ENCODE data around the gene MTA3.
"Not testable (repeated sequence)": the region's sequence is repeated elsewhere in the genome, so short reads cannot be mapped to it uniquely, and the experiment has no call there.

MTA3 gene

GRCh38 chr2:42726680-42727079 lies 158.2 kb downstream of the MTA3 start:
- H3K4me3 ChIP-seq (ENCODE audit: low read depth, low read length): no peak overlapping the region

GRCh38 chr2:42731316-42731715 lies 162.9 kb downstream of the MTA3 start:
- H3K4me3 ChIP-seq (ENCODE audit: low read depth, low read length): not testable (repeated sequence)

More at GRCh38 chr2:42726680-42727079, 158.2 kb downstream of the MTA3 start:
- no peak for TF ChIP-seq CTCF (IDR thresholded peaks at IDR 0.05; ENCODE audit: borderline replicate concordance, insufficient read depth, low read depth, low read length)

- no peak for TF ChIP-seq CTCF (IDR thresholded peaks at IDR 0.05; ENCODE audit: borderline replicate concordance, insufficient read depth, low read depth, low read length)
- H3K4me3 ChIP-seq (ENCODE audit: low read depth, low read length): no peak overlapping the region
Measured at GRCh38 chr2:42733852-42734251, 165.4 kb downstream of the MTA3 start.

GRCh38 chr2:42736598-42737322 lies 168.3 kb downstream of the MTA3 start:
- no peak for TF ChIP-seq CTCF (IDR thresholded peaks at IDR 0.05; ENCODE audit: borderline replicate concordance, insufficient read depth, low read depth, low read length)
- no peak overlapping the region for H3K4me3 ChIP-seq (ENCODE audit: low read depth, low read length)

GRCh38 chr2:42741140-42741539 lies 172.7 kb downstream of the MTA3 start:
- H3K4me3 ChIP-seq (ENCODE audit: low read depth, low read length): no peak overlapping the region
- no peak for TF ChIP-seq CTCF (IDR thresholded peaks at IDR 0.05; ENCODE audit: borderline replicate concordance, insufficient read depth, low read depth, low read length)

- TF ChIP-seq CTCF (IDR thresholded peaks at IDR 0.05; ENCODE audit: borderline replicate concordance, insufficient read depth, low read depth, low read length): peak; percentile 26; the same call in 1 of the 2 replicates
- no peak overlapping the region for H3K4me3 ChIP-seq (ENCODE audit: low read depth, low read length)
Measured at GRCh38 chr2:42742740-42743658, 174.6 kb downstream of the MTA3 start.

- no peak for TF ChIP-seq CTCF (IDR thresholded peaks at IDR 0.05; ENCODE audit: borderline replicate concordance, insufficient read depth, low read depth, low read length)
- no peak overlapping the region for H3K4me3 ChIP-seq (ENCODE audit: low read depth, low read length)
Measured at GRCh38 chr2:42743659-42743990, 175.2 kb downstream of the MTA3 start.

Data from GM12875 (cell line).